HepG2 (cell line): ENCODE measurements around the gene PMFBP1. TPM values are rescaled to one million over a fixed set of nuclear protein-coding genes. Genes with fewer than 3 reads are reported as not detected.

Source experiments
- ATAC-seq: fragments of 200-7000 bp; cut with Tn5 transposase; 3 replicates; pipeline ENCODE4 v1.9.1; 2020; ENCODE audit warnings: mild to moderate bottlenecking, moderate library complexity
- BruUV-seq: library from RNA; stranded (reverse); fragments of 400-500 nt; replicated peaks from 2 replicates; lab custom pipeline; 2021; lab: Mats Ljungman, UMichigan
- CTCF ChIA-PET: fragments of 300-600 bp; formaldehyde crosslinking; extraction: SDS; loops from one replicate; lab custom pipeline; 2021; ENCODE audit warnings: low total read pairs, inconsistent platforms, low intra/inter-chr PET ratio; lab: Yijun Ruan, JAX
- POLR2A ChIA-PET: fragments of 350-600 bp; sonication (Branson Sonifier 250); formaldehyde crosslinking; loops from one replicate; lab custom pipeline; 2020; ENCODE audit warnings: antibody characterized with exemption, inconsistent platforms; lab: Yijun Ruan, JAX
- DNase-seq: peaks from one replicate; pipeline ENCODE4 v3.0.0-alpha.2; 2015; ENCODE audit warnings: low spot score
- FAIRE-seq: peaks from 3 replicates; lab custom pipeline; 2011; peaks lifted over from hg19 to GRCh38; lab: Jason Lieb, UNC
- H2AFZ ChIP-seq: one replicate; pipeline ENCODE4 v1.6.1; 2011; ENCODE audit warnings: low read length, inconsistent platforms
- H3K27ac ChIP-seq: fragments of 300-600 bp; 3 replicates; pipeline ENCODE4 v1.8.0; 2011; ENCODE audit warnings: mixed run types, mild to moderate bottlenecking, mixed read lengths, low read length, inconsistent platforms; ENCODE audit not compliant: insufficient read depth; ENCODE audit errors: extremely low read length
- H3K27me3 ChIP-seq, 2 experiments: fragments of 200-600 bp in 1 of 2; 2 replicates in 1 of 2; 3 replicates in 1 of 2; pipeline versions ENCODE4 v1.6.0 to v1.8.0; 2011; ENCODE audit warnings: low read length in 2 of 2, mild to moderate bottlenecking in 2 of 2, moderate library complexity in 2 of 2, inconsistent platforms in 1 of 2; ENCODE audit not compliant: insufficient read depth in 2 of 2, control insufficient read depth in 1 of 2
- H3K36me3 ChIP-seq, 2 experiments: fragments of 200-600 bp in 1 of 2; replicated peaks in 1 of 2; 2 replicates in 1 of 2; 3 replicates in 1 of 2; pipeline versions ENCODE4 v1.5.1 to v1.8.0; 2011; ENCODE audit warnings: low read length in 2 of 2, inconsistent platforms in 1 of 2; ENCODE audit not compliant: insufficient read depth in 2 of 2, control insufficient read depth in 1 of 2
- H3K4me1 ChIP-seq: 2 replicates; pipeline ENCODE4 v1.5.1; 2012; ENCODE audit warnings: low read length, inconsistent platforms; ENCODE audit not compliant: insufficient read depth
- H3K4me2 ChIP-seq: 2 replicates; pipeline ENCODE4 v1.6.0; 2011; ENCODE audit warnings: low read depth, low read length, inconsistent platforms
- H3K4me3 ChIP-seq, 3 experiments: fragments of 200-600 bp in 1 of 3; sonication (generic), shearing (Covaris generic) in 1 of 3; replicated peaks in 1 of 3; 2 replicates each; pipeline ENCODE4 v1.5.1; 2011 to 2016; ENCODE audit warnings: low read length in 3 of 3, inconsistent platforms in 2 of 3, low read depth in 2 of 3, mild to moderate bottlenecking in 2 of 3, control low read depth in 1 of 3, mixed read lengths in 1 of 3; ENCODE audit not compliant: insufficient read depth in 1 of 3
- H3K79me2 ChIP-seq: one replicate; pipeline ENCODE4 v1.6.1; 2011; ENCODE audit warnings: low read length, inconsistent platforms; ENCODE audit not compliant: insufficient read depth
- H3K9ac ChIP-seq: 2 replicates; pipeline ENCODE4 v1.6.0; 2011; ENCODE audit warnings: mild to moderate bottlenecking, low read depth, low read length, inconsistent platforms; ENCODE audit not compliant: insufficient read depth
- H3K9me3 ChIP-seq: 2 replicates; pipeline ENCODE4 v1.5.1; 2012; ENCODE audit warnings: mild to moderate bottlenecking, low read length
- H4K20me1 ChIP-seq: 2 replicates; pipeline ENCODE4 v1.6.0; 2011; ENCODE audit warnings: inconsistent platforms, mild to moderate bottlenecking, low read length, moderate library complexity; ENCODE audit not compliant: insufficient read depth
- HMGXB3 ChIP-seq: sonication (generic); formaldehyde crosslinking; IDR thresholded peaks from 2 replicates; pipeline ENCODE4 v1.4.0; 2020; ENCODE audit warnings: missing genetic modification reagents, borderline replicate concordance
- WGBS: methylation state at CpG from one replicate; pipeline ENCODE4 v1.1.6; 2017; ENCODE audit warnings: low lambda C conversion rate; 5-methylcytosine and 5-hydroxymethylcytosine counted together
- in situ Hi-C: cut with HindIII; loops from 2 replicates; pipeline ENCODE4 v1.10.0; 2017; ENCODE audit warnings: low pct_unique_long_range_greater_than_20kb; ENCODE audit not compliant: extremely low pct_ligation_motif_present
- intact Hi-C: fragments of 100-400 bp; cut with micrococcal nuclease; formaldehyde crosslinking; loops from one replicate; pipeline ENCODE4 v1.10.0; 2022; ENCODE audit not compliant: unreplicated experiment
- polyA plus RNA-seq, 8 experiments: library from polyadenylated mRNA; depleted of rRNA in 3 of 8; stranded (reverse) in 7 of 8; unstranded in 1 of 8; fragments of >200 nt; fragmentation: Illumina TruSeq in 4 of 8; extraction: Trizol in 4 of 8; gene quantifications; 2 replicates each; pipeline versions ENCODE4 v1.2.1 to v1.2.3, GENCODE V29; 2011 to 2016; ENCODE audit warnings: low read depth in 4 of 8, missing spikeins in 1 of 8, mixed read lengths in 1 of 8; ENCODE audit not compliant: insufficient read depth in 1 of 8
- total RNA-seq, 5 experiments: library from RNA; depleted of rRNA; stranded (reverse); fragments of >200 nt; fragmentation: Illumina TruSeq; extraction: Trizol; gene quantifications; 2 replicates each; pipeline ENCODE4 v1.2.3, GENCODE V29; 2016; ENCODE audit warnings: low read depth in 1 of 5

Gene PMFBP1
- total and polyA plus RNA-seq, 2 of the 13 experiments (the other 11 are each of a cell fraction or from before 2014, with no cell fraction given), result 1.9 to 3.8 TPM

- CTCF ChIA-PET, result no interaction called here
- in situ Hi-C loops, result no loop called here
Measured at GRCh38 chr16:72122308-72122707, 49.6 kb downstream of the PMFBP1 start.

More at GRCh38 chr16:72122308-72122707, 49.6 kb downstream of the PMFBP1 start:
- no peaks in the 10 kb centered on the region for H4K20me1 ChIP-seq
- ATAC-seq (no peak), FAIRE-seq (no peak), DNase-seq (no peak)
- no peak overlapping the region for H3K4me2 ChIP-seq
- no peaks in the 10 kb centered on the region for H3K27me3 ChIP-seq
- no peak overlapping the region for H3K4me3 ChIP-seq
- BruUV-seq, result no TSS peak
- 96% methylated on average over 2 of the region's 2 CpGs for WGBS
- no peak overlapping the region for H3K9ac ChIP-seq
- no peaks in the 10 kb centered on the region for H3K9me3 ChIP-seq
- H3K4me1 ChIP-seq, result peaks cover 26% of the 10 kb centered on the region
- POLR2A ChIA-PET, result no interaction called here
- no peaks in the 10 kb centered on the region for H3K36me3 ChIP-seq
- no peak overlapping the region for H3K27ac ChIP-seq
- TF ChIP-seq HMGXB3, result no peak
- H2AFZ ChIP-seq, result no peak overlapping the region
- no peaks in the 10 kb centered on the region for H3K79me2 ChIP-seq
- intact Hi-C loops, result no loop called here
